Measurements from ENCODE around the gene ZNF136.

DNA sequence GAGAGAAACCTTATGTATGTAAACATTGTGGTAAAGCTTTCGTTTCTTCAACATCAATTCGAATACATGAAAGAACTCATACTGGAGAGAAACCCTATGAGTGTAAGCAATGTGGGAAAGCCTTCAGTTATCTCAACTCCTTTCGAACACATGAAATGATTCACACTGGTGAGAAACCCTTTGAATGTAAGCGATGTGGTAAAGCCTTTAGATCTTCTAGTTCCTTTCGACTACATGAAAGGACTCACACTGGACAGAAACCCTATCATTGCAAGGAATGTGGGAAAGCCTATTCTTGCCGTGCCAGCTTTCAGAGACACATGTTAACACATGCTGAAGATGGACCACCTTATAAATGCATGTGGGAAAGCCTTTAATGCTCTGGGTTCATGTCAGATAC is 24.7 kb downstream of the ZNF136 start:
- TF ChIP-seq, protein P1, sequence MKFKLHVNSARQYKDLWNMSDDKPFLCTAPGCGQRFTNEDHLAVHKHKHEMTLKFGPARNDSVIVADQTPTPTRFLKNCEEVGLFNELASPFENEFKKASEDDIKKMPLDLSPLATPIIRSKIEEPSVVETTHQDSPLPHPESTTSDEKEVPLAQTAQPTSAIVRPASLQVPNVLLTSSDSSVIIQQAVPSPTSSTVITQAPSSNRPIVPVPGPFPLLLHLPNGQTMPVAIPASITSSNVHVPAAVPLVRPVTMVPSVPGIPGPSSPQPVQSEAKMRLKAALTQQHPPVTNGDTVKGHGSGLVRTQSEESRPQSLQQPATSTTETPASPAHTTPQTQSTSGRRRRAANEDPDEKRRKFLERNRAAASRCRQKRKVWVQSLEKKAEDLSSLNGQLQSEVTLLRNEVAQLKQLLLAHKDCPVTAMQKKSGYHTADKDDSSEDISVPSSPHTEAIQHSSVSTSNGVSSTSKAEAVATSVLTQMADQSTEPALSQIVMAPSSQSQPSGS (CRISPR knock-in tag; IDR thresholded peaks at IDR 0.05), result no peak
- TF ChIP-seq HNRNPK (IDR thresholded peaks at IDR 0.05; ENCODE audit: low read depth, low read length, poor library complexity, severe bottlenecking) (no peak), ZSCAN31 (CRISPR knock-in tag; IDR thresholded peaks at IDR 0.05; ENCODE audit: low read depth) (no peak), KLF16 (CRISPR knock-in tag; IDR thresholded peaks at IDR 0.05) (no peak), ZSCAN30 (CRISPR knock-in tag; IDR thresholded peaks at IDR 0.05) (no peak), MIER2 (CRISPR knock-in tag; IDR thresholded peaks at IDR 0.05) (no peak), SAFB2 (CRISPR knock-in tag; IDR thresholded peaks at IDR 0.05; ENCODE audit: borderline replicate concordance, low read depth) (no peak), POLR2A (IDR thresholded peaks at IDR 0.05; ENCODE audit: insufficient read depth in 1 of 2, low read depth in 2 of 2, low read length in 2 of 2) (no peak)
- TF ChIP-seq, protein P2, sequence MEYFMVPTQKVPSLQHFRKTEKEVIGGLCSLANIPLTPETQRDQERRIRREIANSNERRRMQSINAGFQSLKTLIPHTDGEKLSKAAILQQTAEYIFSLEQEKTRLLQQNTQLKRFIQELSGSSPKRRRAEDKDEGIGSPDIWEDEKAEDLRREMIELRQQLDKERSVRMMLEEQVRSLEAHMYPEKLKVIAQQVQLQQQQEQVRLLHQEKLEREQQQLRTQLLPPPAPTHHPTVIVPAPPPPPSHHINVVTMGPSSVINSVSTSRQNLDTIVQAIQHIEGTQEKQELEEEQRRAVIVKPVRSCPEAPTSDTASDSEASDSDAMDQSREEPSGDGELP (IDR thresholded peaks at IDR 0.05; ENCODE audit: borderline replicate concordance, low read depth), result no peak
- TF ChIP-seq, protein P3, sequence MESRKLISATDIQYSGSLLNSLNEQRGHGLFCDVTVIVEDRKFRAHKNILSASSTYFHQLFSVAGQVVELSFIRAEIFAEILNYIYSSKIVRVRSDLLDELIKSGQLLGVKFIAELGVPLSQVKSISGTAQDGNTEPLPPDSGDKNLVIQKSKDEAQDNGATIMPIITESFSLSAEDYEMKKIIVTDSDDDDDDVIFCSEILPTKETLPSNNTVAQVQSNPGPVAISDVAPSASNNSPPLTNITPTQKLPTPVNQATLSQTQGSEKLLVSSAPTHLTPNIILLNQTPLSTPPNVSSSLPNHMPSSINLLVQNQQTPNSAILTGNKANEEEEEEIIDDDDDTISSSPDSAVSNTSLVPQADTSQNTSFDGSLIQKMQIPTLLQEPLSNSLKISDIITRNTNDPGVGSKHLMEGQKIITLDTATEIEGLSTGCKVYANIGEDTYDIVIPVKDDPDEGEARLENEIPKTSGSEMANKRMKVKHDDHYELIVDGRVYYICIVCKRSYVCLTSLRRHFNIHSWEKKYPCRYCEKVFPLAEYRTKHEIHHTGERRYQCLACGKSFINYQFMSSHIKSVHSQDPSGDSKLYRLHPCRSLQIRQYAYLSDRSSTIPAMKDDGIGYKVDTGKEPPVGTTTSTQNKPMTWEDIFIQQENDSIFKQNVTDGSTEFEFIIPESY (CRISPR knock-in tag; IDR thresholded peaks at IDR 0.05), result no peak
- TF ChIP-seq, protein P4, sequence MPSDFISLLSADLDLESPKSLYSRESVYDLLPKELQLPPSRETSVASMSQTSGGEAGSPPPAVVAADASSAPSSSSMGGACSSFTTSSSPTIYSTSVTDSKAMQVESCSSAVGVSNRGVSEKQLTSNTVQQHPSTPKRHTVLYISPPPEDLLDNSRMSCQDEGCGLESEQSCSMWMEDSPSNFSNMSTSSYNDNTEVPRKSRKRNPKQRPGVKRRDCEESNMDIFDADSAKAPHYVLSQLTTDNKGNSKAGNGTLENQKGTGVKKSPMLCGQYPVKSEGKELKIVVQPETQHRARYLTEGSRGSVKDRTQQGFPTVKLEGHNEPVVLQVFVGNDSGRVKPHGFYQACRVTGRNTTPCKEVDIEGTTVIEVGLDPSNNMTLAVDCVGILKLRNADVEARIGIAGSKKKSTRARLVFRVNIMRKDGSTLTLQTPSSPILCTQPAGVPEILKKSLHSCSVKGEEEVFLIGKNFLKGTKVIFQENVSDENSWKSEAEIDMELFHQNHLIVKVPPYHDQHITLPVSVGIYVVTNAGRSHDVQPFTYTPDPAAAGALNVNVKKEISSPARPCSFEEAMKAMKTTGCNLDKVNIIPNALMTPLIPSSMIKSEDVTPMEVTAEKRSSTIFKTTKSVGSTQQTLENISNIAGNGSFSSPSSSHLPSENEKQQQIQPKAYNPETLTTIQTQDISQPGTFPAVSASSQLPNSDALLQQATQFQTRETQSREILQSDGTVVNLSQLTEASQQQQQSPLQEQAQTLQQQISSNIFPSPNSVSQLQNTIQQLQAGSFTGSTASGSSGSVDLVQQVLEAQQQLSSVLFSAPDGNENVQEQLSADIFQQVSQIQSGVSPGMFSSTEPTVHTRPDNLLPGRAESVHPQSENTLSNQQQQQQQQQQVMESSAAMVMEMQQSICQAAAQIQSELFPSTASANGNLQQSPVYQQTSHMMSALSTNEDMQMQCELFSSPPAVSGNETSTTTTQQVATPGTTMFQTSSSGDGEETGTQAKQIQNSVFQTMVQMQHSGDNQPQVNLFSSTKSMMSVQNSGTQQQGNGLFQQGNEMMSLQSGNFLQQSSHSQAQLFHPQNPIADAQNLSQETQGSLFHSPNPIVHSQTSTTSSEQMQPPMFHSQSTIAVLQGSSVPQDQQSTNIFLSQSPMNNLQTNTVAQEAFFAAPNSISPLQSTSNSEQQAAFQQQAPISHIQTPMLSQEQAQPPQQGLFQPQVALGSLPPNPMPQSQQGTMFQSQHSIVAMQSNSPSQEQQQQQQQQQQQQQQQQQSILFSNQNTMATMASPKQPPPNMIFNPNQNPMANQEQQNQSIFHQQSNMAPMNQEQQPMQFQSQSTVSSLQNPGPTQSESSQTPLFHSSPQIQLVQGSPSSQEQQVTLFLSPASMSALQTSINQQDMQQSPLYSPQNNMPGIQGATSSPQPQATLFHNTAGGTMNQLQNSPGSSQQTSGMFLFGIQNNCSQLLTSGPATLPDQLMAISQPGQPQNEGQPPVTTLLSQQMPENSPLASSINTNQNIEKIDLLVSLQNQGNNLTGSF (CRISPR knock-in tag; IDR thresholded peaks at IDR 0.05), result no peak
- TF ChIP-seq, protein P5, sequence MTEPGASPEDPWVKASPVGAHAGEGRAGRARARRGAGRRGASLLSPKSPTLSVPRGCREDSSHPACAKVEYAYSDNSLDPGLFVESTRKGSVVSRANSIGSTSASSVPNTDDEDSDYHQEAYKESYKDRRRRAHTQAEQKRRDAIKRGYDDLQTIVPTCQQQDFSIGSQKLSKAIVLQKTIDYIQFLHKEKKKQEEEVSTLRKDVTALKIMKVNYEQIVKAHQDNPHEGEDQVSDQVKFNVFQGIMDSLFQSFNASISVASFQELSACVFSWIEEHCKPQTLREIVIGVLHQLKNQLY (CRISPR knock-in tag; IDR thresholded peaks at IDR 0.05), result no peak
- TF ChIP-seq, protein P6, sequence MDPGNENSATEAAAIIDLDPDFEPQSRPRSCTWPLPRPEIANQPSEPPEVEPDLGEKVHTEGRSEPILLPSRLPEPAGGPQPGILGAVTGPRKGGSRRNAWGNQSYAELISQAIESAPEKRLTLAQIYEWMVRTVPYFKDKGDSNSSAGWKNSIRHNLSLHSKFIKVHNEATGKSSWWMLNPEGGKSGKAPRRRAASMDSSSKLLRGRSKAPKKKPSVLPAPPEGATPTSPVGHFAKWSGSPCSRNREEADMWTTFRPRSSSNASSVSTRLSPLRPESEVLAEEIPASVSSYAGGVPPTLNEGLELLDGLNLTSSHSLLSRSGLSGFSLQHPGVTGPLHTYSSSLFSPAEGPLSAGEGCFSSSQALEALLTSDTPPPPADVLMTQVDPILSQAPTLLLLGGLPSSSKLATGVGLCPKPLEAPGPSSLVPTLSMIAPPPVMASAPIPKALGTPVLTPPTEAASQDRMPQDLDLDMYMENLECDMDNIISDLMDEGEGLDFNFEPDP (CRISPR knock-in tag; conservative IDR thresholded peaks at IDR 0.05), result no peak
- TF ChIP-seq, protein P7, sequence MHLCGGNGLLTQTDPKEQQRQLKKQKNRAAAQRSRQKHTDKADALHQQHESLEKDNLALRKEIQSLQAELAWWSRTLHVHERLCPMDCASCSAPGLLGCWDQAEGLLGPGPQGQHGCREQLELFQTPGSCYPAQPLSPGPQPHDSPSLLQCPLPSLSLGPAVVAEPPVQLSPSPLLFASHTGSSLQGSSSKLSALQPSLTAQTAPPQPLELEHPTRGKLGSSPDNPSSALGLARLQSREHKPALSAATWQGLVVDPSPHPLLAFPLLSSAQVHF (CRISPR knock-in tag; IDR thresholded peaks at IDR 0.05), result no peak

All from HepG2 (cell line).